ENCODE data around the gene SYDE1. TPM values are rescaled to one million over a fixed set of nuclear protein-coding genes. Genes with fewer than 3 reads are reported as not detected.
A peak's percentile ranks its signal among the peaks of the same experiment; 100 is the strongest.

Gene SYDE1
- total RNA-seq, 2 experiments from 2014 or later = 1.1 to 1.8 TPM

DNA sequence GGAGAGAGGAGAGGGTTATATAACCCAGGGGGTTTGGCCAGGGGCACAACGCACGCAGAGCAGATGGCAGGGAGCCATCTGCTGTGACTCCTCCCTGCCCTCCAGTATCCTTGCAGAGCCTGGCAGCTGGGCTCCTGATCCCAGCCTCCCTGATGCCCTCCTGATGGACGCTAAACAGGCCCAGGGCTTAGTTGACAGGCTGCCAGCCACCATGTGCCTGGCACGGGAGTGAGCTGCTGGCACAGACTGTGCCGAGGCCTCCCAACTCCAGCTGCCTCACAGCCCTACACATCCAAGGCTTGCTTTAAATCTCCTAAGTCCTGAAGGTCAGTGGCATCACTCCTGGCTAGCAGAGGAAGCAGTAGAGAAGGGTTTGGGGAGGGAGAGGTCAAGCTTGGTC, 16.7 kb downstream of the SYDE1 start:
- TF ChIP-seq, protein P1, sequence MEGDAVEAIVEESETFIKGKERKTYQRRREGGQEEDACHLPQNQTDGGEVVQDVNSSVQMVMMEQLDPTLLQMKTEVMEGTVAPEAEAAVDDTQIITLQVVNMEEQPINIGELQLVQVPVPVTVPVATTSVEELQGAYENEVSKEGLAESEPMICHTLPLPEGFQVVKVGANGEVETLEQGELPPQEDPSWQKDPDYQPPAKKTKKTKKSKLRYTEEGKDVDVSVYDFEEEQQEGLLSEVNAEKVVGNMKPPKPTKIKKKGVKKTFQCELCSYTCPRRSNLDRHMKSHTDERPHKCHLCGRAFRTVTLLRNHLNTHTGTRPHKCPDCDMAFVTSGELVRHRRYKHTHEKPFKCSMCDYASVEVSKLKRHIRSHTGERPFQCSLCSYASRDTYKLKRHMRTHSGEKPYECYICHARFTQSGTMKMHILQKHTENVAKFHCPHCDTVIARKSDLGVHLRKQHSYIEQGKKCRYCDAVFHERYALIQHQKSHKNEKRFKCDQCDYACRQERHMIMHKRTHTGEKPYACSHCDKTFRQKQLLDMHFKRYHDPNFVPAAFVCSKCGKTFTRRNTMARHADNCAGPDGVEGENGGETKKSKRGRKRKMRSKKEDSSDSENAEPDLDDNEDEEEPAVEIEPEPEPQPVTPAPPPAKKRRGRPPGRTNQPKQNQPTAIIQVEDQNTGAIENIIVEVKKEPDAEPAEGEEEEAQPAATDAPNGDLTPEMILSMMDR (IDR thresholded peaks at IDR 0.05) = no peak
- Mint-ChIP-seq H3K36me3 (ENCODE audit: low read depth) (peaks cover 34% of the 10 kb centered on the region), H3K27ac (peak overlapping the region; percentile 99), H3K9me3 (no peaks in the 10 kb centered on the region), H3K27me3 (no peaks in the 10 kb centered on the region), H3K4me1 (ENCODE audit: low read depth) (peaks cover 10% of the 10 kb centered on the region), H3K4me3 (peak overlapping the region; percentile 94)
- POLR2A ChIA-PET = interaction anchor here (0.5 to 5.9 kb wide), 4 partner anchors 10 to 695 kb away, joined by 3 to 48 read pairs (median 4); no protein-coding TSS in a partner anchor
- DNase-seq = no peak
- intact Hi-C loops (cut with micrococcal nuclease) = no loop called here
- ATAC-seq = no peak
- CTCF ChIA-PET = interaction anchor here (1.0 to 4.0 kb wide), 2 partner anchors 22 to 32 kb away, joined by 3 to 25 read pairs; no protein-coding TSS in a partner anchor

- peaks cover 15% of the 10 kb centered on the region for H3K4me1 Mint-ChIP-seq (ENCODE audit: low read depth)
- DNase-seq = peak; percentile 27
- intact Hi-C loops (cut with micrococcal nuclease) = no loop called here
Observed at GRCh38 chr19:15124572-15125231, 17.5 kb downstream of the SYDE1 start.

DNA sequence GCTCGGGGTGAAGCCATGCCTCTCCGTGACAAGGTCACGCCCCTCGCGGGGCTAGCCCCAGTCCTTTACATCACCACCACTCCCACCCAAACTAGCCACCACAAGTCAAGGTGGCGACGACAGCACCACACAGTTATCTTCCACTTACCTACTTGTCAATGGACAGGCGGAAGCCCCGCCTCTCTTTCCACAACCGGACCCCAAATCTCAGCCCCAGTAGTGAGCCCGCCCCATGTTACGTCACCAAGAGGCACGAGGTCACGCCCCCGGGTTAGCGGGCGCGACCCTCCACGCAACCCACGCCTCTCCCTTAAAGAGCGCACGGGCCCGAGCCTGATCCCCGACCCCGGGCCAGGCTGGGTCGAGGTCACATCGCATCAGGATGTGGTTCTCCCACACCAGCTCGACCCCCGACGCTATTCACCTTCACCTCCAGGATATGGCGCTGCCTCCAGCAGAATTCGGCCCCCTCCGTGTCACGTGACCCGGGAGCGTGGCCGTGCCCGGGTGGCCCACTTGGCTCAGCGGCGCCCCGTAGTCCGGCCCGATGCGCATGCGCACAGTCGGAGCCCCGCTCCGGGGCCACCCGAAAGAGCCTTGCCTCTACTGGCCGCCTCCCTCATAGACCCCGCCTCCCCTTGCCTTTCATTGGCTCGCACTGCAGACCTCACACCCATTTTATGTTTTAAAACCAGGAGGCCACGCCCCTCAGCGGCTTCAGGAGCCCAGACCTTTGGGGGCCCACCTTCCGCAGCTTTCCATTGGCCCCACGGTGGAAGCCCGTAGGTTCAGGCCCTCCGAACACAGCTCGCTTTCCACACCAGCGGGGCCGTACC, 18.2 kb downstream of the SYDE1 start:
- ChIA-PET CTCF (interaction anchor here (1.1 to 4.0 kb wide), 6 partner anchors 13 to 52 kb away, joined by 3 to 25 read pairs (median 5); no protein-coding TSS in a partner anchor), POLR2A (interaction anchor here (0.9 to 5.9 kb wide), 5 partner anchors 12 to 308 kb away, joined by 3 to 48 read pairs (median 4); partner anchors contain the start of gene AKAP8L)
- peaks cover 23% of the 10 kb centered on the region for H3K4me1 Mint-ChIP-seq (ENCODE audit: low read depth)
- peak overlapping the region; percentile 99 for H3K27ac Mint-ChIP-seq
- intact Hi-C loops (cut with micrococcal nuclease) = no loop called here
- DNase-seq = peak; percentile 100
- no peaks in the 10 kb centered on the region for H3K9me3 Mint-ChIP-seq
- ATAC-seq = peak; percentile 91
- no peaks in the 10 kb centered on the region for H3K27me3 Mint-ChIP-seq
- TF ChIP-seq, protein P1 (IDR thresholded peaks at IDR 0.05) = no peak
- peak overlapping the region; percentile 94 for H3K4me3 Mint-ChIP-seq
- H3K36me3 Mint-ChIP-seq (ENCODE audit: low read depth) = peaks cover 20% of the 10 kb centered on the region

More at GRCh38 chr19:15124572-15125231, 17.5 kb downstream of the SYDE1 start:
- Mint-ChIP-seq H3K27ac (peak overlapping the region; percentile 99), H3K36me3 (ENCODE audit: low read depth) (peaks cover 27% of the 10 kb centered on the region), H3K9me3 (no peaks in the 10 kb centered on the region), H3K27me3 (no peaks in the 10 kb centered on the region), H3K4me3 (peak overlapping the region; percentile 94)
- ATAC-seq = no peak
- TF ChIP-seq, protein P1 (IDR thresholded peaks at IDR 0.05) = no peak
- POLR2A ChIA-PET = interaction anchor here (0.9 to 5.9 kb wide), 5 partner anchors 11 to 309 kb away, joined by 3 to 48 read pairs (median 3); no protein-coding TSS in a partner anchor
- CTCF ChIA-PET = interaction anchor here (1.0 to 4.0 kb wide), 3 partner anchors 12 to 33 kb away, joined by 3 to 25 read pairs (median 3); no protein-coding TSS in a partner anchor

GRCh38 chr19:15126131-15126910, 19.1 kb downstream of the SYDE1 start:
- intact Hi-C loops (cut with micrococcal nuclease) = no loop called here
- H3K27ac Mint-ChIP-seq = peak overlapping the region; percentile 79
- H3K36me3 Mint-ChIP-seq (ENCODE audit: low read depth) = peaks cover 13% of the 10 kb centered on the region
- DNase-seq (no peak), ATAC-seq (no peak)
- peak overlapping the region; percentile 94 for H3K4me3 Mint-ChIP-seq
- ChIA-PET POLR2A (interaction anchor here (1.1 to 5.9 kb wide), 3 partner anchors 13 to 293 kb away, joined by 3 to 48 read pairs (median 4); partner anchors contain the start of gene AKAP8L), CTCF (interaction anchor here (1.0 to 4.0 kb wide), 7 partner anchors 12 to 293 kb away, joined by 4 to 25 read pairs (median 5); partner anchors contain the start of gene AKAP8L)
- H3K27me3 Mint-ChIP-seq = no peaks in the 10 kb centered on the region
- TF ChIP-seq, protein P1 (IDR thresholded peaks at IDR 0.05) = no peak
- no peaks in the 10 kb centered on the region for H3K9me3 Mint-ChIP-seq
- peaks cover 23% of the 10 kb centered on the region for H3K4me1 Mint-ChIP-seq (ENCODE audit: low read depth)

All from activated CD8-positive, alpha-beta T cell treated with anti-CD3 and anti-CD28 coated beads for 36 hours (primary cell).